Keratinocyte (primary cell): Measurements from ENCODE around the gene WDR27. TPM values are rescaled to one million over a fixed set of nuclear protein-coding genes. Genes with fewer than 3 reads are reported as not detected.

ENCODE experiments used
- DNase-seq: peaks from one replicate; pipeline ENCODE4 v3.0.0-alpha.2; 2011; ENCODE audit warnings: low read depth, missing footprints, low spot score
- FAIRE-seq: peaks from 2 replicates; lab custom pipeline; 2011; peaks lifted over from hg19 to GRCh38; lab: Jason Lieb, UNC
- H2AFZ ChIP-seq: 2 replicates; pipeline ENCODE4 v1.6.0; 2012; ENCODE audit warnings: low read length, control low read depth, inconsistent platforms; ENCODE audit not compliant: control insufficient read depth
- H3K27ac ChIP-seq: 2 replicates; pipeline ENCODE4 v1.5.1; 2011; ENCODE audit warnings: low read length; ENCODE audit not compliant: control insufficient read depth, insufficient read depth
- H3K27me3 ChIP-seq: 3 replicates; pipeline ENCODE4 v1.6.0; 2011; ENCODE audit warnings: low read length; ENCODE audit not compliant: control insufficient read depth, insufficient read depth; ENCODE audit errors: extremely low read depth
- H3K36me3 ChIP-seq, 2 experiments: 2 replicates in 1 of 2; 3 replicates in 1 of 2; pipeline ENCODE4 v1.5.1; 2011; ENCODE audit warnings: low read length in 2 of 2, mild to moderate bottlenecking in 1 of 2; ENCODE audit not compliant: control insufficient read depth in 2 of 2, insufficient read depth in 2 of 2; ENCODE audit errors: extremely low read depth in 1 of 2
- H3K4me1 ChIP-seq: 3 replicates; pipeline ENCODE4 v1.5.1; 2011; ENCODE audit warnings: low read length; ENCODE audit not compliant: control insufficient read depth, insufficient read depth; ENCODE audit errors: extremely low read depth
- H3K4me2 ChIP-seq: 3 replicates; pipeline ENCODE4 v1.6.0; 2011; ENCODE audit warnings: low read depth, low read length; ENCODE audit not compliant: control insufficient read depth, insufficient read depth; ENCODE audit errors: extremely low read depth
- H3K4me3 ChIP-seq, 3 experiments: fragments of 200-600 bp in 1 of 3; sonication (generic) in 1 of 3; 2 replicates in 2 of 3; 3 replicates in 1 of 3; pipeline ENCODE4 v1.5.1; 2011 to 2016; ENCODE audit warnings: low read length in 3 of 3, mild to moderate bottlenecking in 3 of 3, control low read depth in 2 of 3, inconsistent platforms in 1 of 3, low read depth in 1 of 3, mixed read lengths in 1 of 3, mixed run types in 1 of 3, moderate library complexity in 1 of 3; ENCODE audit not compliant: control insufficient read depth in 2 of 3, insufficient read depth in 2 of 3; ENCODE audit errors: extremely low read depth in 1 of 3
- H3K79me2 ChIP-seq: 2 replicates; pipeline ENCODE4 v1.6.0; 2012; ENCODE audit warnings: low read length; ENCODE audit not compliant: control insufficient read depth, insufficient read depth
- H3K9ac ChIP-seq: 3 replicates; pipeline ENCODE4 v1.6.0; 2011; ENCODE audit warnings: low read length; ENCODE audit not compliant: control insufficient read depth, insufficient read depth; ENCODE audit errors: extremely low read depth
- H3K9me1 ChIP-seq: 3 replicates; pipeline ENCODE4 v1.6.0; 2011; ENCODE audit warnings: low read length; ENCODE audit not compliant: control insufficient read depth, insufficient read depth; ENCODE audit errors: extremely low read depth
- H3K9me3 ChIP-seq: 2 replicates; pipeline ENCODE4 v1.5.1; 2012; ENCODE audit warnings: low read depth, low read length; ENCODE audit not compliant: control insufficient read depth
- H4K20me1 ChIP-seq: 3 replicates; pipeline ENCODE4 v1.6.0; 2011; ENCODE audit warnings: low read length; ENCODE audit not compliant: control insufficient read depth, insufficient read depth; ENCODE audit errors: extremely low read depth
- CTCF ChIP-seq, 3 experiments: IDR thresholded peaks in 1 of 3; conservative IDR thresholded peaks in 1 of 3; optimal IDR thresholded peaks in 1 of 3; 2 replicates in 2 of 3; 3 replicates in 1 of 3; pipeline versions ENCODE3 to v1.5.1; 2011; ENCODE audit warnings: low read length in 3 of 3, mild to moderate bottlenecking in 3 of 3, moderate library complexity in 2 of 3, control low read depth in 1 of 3, inconsistent platforms in 1 of 3; ENCODE audit not compliant: insufficient read depth in 2 of 3; ENCODE audit errors: extremely low read depth in 1 of 3
- EZH2 ChIP-seq: IDR thresholded peaks from one replicate; pipeline ENCODE4 v1.6.1; 2012; ENCODE audit warnings: inconsistent platforms, mild to moderate bottlenecking, low read length, moderate library complexity
- dilution Hi-C: fragments of 300-500 bp; cut with MboI; formaldehyde crosslinking; loops from one replicate; pipeline ENCODE4 v1.7.0; 2020; ENCODE audit warnings: low sequenced_read_pairs; ENCODE audit not compliant: extremely low pct_ligation_motif_present
- polyA plus RNA-seq, 5 experiments: library from polyadenylated mRNA; depleted of rRNA in 3 of 5; stranded (reverse) in 3 of 5; stranded (forward) in 1 of 5; unstranded in 1 of 5; fragments of >200 nt; gene quantifications; 1 replicate in 1 of 5; 2 replicates in 3 of 5; 3 replicates in 1 of 5; pipeline versions ENCODE4 v1.2.1 to v1.2.3, GENCODE V29; 2011 to 2012; ENCODE audit warnings: missing spikeins in 2 of 5, low read depth in 1 of 5, low replicate concordance in 1 of 5

WDR27 gene
- polyA plus RNA-seq, 1 donor (not counting 4 experiments of a cell fraction or from before 2014, with no cell fraction given) = 17.8 TPM

GRCh38 chr6:169664227-169664626 is 37.6 kb downstream of the WDR27 start:
- no peak for DNase-seq
- H3K4me1 ChIP-seq = no peaks in the 10 kb centered on the region
- no peak overlapping the region for H3K27ac ChIP-seq
- no peaks in the 10 kb centered on the region for H3K27me3 ChIP-seq
- no peak overlapping the region for H3K9ac ChIP-seq
- no peaks in the 10 kb centered on the region for H3K79me2 ChIP-seq
- H2AFZ ChIP-seq = no peak overlapping the region
- no peak for FAIRE-seq
- H3K36me3 ChIP-seq = peaks cover 17% of the 10 kb centered on the region in 2 experiments
- dilution Hi-C loops = no loop called here
- no peak overlapping the region for H3K4me2 ChIP-seq
- no peaks in the 10 kb centered on the region for H4K20me1 ChIP-seq
- no peak for TF ChIP-seq CTCF (optimal IDR thresholded peaks at IDR 0.05 in 1 of 3, IDR thresholded peaks at IDR 0.05 in 1 of 3, conservative IDR thresholded peaks at IDR 0.05 in 1 of 3; ENCODE audit: extremely low read depth in 1 of 3, insufficient read depth in 2 of 3, low read length in 3 of 3)
- no peak for TF ChIP-seq EZH2
- H3K4me3 ChIP-seq = no peak overlapping the region
- H3K9me1 ChIP-seq = no peaks in the 10 kb centered on the region
- H3K9me3 ChIP-seq = no peaks in the 10 kb centered on the region

- peaks cover 17 to 18% of the 10 kb centered on the region in 2 experiments for H3K36me3 ChIP-seq
- no peaks in the 10 kb centered on the region for H3K9me1 ChIP-seq
- DNase-seq = no peak
- no peaks in the 10 kb centered on the region for H3K9me3 ChIP-seq
- no peak for FAIRE-seq
- dilution Hi-C loops = no loop called here
- TF ChIP-seq EZH2 (no peak), CTCF (optimal IDR thresholded peaks at IDR 0.05 in 1 of 3, IDR thresholded peaks at IDR 0.05 in 1 of 3, conservative IDR thresholded peaks at IDR 0.05 in 1 of 3; ENCODE audit: extremely low read depth in 1 of 3, insufficient read depth in 2 of 3, low read length in 3 of 3) (no peak)
- no peak overlapping the region for H2AFZ ChIP-seq
- no peaks in the 10 kb centered on the region for H3K4me1 ChIP-seq
- H3K27me3 ChIP-seq = no peaks in the 10 kb centered on the region
- no peaks in the 10 kb centered on the region for H4K20me1 ChIP-seq
- no peak overlapping the region for H3K9ac ChIP-seq
- H3K79me2 ChIP-seq = no peaks in the 10 kb centered on the region
- no peak overlapping the region for H3K4me3 ChIP-seq
- H3K27ac ChIP-seq = no peak overlapping the region
- no peak overlapping the region for H3K4me2 ChIP-seq
Observed at GRCh38 chr6:169663468-169663867, 38.4 kb downstream of the WDR27 start.
